EL (cell line): ENCODE results near the gene MEF2D.

ENCODE experiments used
- DNase-seq: peaks from one replicate; pipeline ENCODE4 v3.0.0-alpha.2; 2016

The MEF2D gene

DNA sequence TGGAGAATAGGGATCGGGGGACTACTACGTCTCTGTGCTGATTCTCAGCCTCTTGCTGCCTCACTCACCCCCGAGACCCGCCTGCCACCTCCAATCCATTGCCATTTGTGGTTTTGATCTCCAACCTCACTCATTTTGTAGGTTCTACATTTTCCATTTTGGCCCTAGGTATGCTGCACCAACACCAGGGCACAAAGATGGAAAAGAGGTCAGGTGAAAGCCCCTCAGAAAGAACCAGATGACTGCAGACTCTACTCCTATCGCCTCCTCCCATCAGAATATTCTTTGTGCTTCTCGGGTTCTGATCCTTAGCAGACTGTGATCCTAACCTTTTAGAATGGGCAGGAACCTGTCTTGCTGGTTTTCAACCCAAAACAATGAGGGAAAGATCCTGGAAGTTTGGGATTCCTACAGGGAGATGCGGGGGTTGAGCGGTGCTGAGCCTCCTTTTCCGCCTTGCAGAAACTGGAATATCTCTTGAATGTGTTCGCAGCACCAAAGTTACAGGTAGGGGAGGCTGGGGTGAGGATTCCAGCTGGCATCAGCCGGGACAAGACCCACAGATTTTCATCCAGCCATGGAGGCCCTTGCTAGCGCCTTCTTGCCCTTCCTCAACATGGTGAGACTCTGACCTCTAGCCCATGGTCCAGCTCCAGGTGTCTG lies 78.5 kb downstream of the MEF2D start:
- DNase-seq = no peak

DNA sequence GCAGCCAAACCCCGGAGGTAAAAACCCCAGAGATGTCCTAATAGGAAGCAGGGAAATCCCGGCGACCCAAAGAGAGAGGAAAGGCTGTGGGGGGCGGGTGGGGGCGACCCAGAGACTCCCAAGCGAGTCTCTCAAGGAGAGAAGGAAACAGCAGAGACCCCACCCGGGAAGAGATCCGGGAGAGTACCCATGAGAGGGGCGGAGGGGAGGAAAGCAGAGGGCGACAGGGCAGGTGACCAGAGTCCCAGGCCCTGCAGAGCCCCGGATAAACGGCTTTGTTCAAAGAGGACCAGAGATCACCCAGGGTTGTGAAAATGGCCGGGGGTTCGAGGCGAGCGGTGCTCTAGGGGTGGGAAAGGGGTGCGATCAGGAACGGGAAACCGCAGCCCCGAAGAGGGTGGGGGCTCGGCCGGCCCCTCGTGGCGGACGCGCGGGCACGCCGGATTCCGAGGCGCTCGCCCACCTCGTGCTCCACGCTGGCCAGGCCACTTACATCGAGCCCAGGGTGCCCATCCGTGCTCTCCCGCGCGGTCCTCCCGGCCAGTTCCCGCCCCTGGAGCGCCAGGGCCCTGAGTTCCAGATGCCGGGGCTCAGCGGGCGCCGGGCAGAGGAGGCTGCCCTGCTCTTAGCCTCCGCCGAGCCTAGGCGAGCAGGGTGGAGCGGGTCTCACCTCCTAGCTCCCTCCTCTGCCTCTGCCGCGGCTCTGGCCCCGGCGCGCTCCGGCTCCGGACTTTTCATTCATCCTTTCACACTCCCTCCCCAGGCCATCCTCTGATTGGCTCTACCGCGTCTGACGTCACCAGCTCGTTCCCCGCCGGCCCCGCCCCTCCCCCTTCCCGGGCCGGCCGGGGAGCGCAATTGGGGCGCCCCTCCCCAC lies 79.3 kb downstream of the MEF2D start:
- peak; percentile 69 for DNase-seq

DNA sequence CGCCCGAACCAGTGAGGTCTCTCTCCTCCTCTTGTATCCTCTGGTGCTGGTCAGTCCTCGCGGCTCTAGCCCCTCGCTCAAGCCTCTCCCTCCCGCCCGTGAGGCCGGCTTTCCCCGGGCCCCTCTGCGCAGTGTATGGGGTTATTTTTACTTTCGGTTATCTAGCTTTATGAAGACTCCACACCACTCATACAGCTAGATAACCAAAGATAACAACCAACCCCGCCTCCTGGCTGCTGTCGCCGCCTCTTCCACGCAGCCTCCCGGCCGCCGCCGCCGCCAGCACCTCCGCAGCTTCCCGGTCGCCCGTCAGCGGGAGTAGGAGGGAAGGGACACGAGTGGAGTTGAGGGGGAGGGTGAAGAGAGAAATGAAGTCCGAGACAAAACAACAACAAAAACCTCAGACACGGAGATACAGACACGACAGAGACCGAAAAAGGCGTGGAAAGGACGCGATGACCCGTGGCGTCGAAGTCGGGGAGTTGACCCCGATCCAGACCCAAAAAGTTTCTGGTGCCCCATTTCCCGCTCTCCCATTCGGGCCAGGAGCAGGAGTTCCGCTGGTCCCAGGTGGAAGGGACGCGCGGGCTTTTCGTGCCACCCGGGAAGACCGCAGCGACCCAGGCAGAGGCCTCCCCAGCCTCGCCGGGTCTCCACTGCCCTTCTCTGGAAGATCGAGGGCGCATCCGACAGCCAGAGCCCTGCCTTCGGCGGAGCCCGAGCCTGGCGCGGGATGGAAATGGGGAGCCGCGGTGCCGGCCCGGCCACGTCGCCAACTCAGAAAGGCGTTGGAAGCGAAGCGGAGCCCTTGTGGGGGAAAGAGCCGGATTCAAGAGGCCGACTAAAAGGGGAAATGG lies 80.1 kb downstream of the MEF2D start:
- DNase-seq = no peak

DNA sequence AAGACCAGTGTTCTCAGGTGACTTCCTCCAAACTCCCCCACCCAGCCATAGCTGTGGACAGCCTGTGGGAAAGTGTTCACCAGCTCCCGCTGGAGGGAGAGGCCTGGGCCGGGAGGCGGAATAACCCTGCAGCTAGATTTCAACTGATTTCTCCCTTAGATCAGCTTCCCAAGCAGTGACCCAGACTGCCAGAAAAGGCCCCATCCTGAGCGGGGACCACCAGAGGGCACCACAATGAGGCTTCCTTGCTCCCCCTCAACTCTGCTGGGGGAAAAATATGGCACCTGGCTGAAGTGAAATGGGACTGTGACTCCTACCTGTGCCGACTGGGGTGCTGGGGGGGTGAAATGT lies 80.7 kb downstream of the MEF2D start:
- no peak for DNase-seq

DNA sequence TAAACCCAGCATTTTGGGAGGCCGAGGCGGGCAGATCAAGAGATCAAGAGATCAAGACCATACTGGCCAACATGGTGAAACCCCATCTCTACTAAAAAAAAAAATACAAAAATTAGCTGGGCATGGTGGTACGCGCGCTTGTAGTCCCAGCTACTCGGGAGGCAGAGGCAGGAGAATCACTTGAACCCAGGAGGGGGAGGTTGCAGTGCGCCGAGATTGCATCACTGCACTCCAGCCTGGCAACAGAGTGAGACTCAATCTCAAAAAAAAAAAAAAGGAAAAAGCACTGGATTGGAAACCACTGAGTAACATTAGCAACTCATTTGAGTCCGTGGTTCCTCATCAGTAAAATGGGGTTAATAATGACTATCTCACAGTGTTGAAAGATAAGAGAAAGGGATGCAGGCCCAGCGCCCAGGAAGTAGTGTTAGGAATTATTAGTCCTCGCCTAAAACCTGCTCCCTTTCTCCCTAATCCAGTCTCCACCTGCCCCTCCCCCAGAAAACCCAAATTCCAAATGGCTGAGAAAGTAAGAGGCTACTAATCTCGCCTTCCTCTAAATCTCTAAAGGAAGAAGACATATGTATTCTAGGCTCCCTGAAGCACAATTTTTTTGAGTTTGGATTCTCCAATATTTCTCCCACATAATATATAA lies 82.0 kb downstream of the MEF2D start:
- no peak for DNase-seq

DNA sequence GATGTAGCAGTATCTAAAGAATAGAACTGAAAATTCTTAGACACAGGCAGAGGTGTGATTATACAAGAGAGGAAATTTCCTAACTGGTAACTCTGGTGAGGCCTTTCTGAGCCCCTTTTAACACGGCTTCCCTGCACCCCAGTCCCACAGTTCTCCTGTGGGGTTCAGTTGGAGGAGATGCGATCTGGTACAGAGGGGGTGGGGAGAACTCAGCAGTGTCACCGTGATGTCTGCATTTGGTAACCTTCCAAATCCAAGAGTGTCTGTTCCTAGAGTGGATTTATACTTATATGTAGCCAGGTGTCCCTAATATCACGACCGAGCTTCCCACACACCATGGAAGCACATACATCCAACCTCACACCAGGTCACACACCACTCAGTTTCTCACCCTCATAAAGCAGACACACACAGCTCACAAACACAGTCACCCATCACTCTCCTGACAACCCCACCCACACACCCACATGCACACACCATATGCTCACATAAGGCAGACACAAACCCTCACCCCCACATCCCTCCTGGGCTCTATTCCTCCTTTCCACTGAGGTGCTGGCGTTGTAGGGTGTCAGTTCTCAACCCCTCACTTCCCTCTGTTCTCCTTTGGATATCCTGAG lies 83.1 kb downstream of the MEF2D start:
- DNase-seq = no peak

DNA sequence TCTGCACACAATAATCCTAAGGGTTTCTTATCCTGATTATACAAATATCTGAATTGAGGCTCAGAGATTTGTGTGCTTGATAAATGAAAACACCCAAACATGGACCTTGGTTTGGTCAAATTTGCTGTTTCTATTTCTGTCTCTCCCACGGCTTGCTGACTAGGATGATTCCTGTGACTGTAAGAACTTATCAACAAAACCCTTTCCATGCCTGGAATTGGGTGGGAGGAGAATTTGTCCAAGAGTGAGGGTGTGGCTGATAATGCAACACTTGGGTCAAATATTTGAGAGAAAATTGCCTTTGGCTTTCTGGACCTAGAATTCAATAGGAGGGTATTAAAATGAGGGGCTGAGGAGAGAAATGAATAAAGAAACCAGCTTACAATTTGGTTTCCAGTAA lies 83.6 kb downstream of the MEF2D start:
- no peak for DNase-seq

DNA sequence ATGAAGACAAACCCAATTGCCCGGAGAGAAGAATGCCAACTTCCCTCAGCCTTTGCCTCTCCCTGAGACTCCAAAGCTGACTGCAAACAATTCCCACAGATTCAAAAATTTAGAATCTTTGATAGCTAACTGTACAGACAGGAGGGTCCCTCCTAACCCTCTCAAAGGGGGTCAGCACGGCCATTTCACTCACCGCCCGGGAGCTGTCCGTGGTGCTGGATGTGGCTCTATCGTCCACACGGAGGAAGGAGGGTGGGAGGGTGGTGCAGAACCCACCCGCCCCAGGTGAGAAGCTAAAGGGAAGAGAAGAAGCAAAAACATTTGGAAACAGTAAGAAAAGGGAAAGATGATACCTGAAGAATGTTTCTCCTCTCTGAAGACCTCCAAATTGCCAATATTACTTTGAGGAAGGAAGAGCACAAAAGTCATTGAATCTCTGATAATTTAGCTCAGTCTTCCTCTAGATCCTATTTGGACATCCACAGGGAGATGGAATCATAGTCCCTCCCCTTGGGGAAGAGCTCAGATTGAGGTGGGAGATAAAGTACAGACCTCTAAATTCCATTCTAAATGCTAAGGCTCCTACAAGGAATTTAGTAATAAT lies 86.0 kb downstream of the MEF2D start:
- DNase-seq = no peak
